Fibroblast of the conjunctiva (primary cell): Measurements from ENCODE around the gene WNT3.
"Not testable (repeated sequence)": the region's sequence is repeated elsewhere in the genome, so short reads cannot be mapped to it uniquely, and the experiment has no call there.

Experiments
- DNase-seq: peaks from one replicate; pipeline ENCODE4 v3.0.0-alpha.2; 2010; ENCODE audit warnings: low read depth

Gene WNT3

GRCh38 chr17:46818316-46818928 is at the start of gene WNT3:
WNT3 (minus strand) TSS chr17:46818692; CDS start chr17:46818597, 95 bp downstream.
- DNase-seq: no peak

- DNase-seq: no peak
Measured at GRCh38 chr17:46866747-46867146, 48.3 kb upstream of the WNT3 start.

GRCh38 chr17:46866325-46866724 is 47.8 kb upstream of the WNT3 start:
- DNase-seq: no peak

GRCh38 chr17:46865100-46865499 is 46.6 kb upstream of the WNT3 start:
- DNase-seq: no peak

- no peak for DNase-seq
Measured at GRCh38 chr17:46863383-46864121, 45.1 kb upstream of the WNT3 start.

- DNase-seq: no peak
Measured at GRCh38 chr17:46862949-46863348, 44.5 kb upstream of the WNT3 start.

- DNase-seq: no peak
Measured at GRCh38 chr17:46859996-46860395, 41.5 kb upstream of the WNT3 start.

- DNase-seq: no peak
Measured at GRCh38 chr17:46857600-46857999, 39.1 kb upstream of the WNT3 start.

- no peak for DNase-seq
Measured at GRCh38 chr17:46854948-46855347, 36.5 kb upstream of the WNT3 start.

GRCh38 chr17:46854515-46854914 is 36.0 kb upstream of the WNT3 start:
- no peak for DNase-seq

GRCh38 chr17:46853896-46854444 is 35.5 kb upstream of the WNT3 start:
- DNase-seq: no peak

GRCh38 chr17:46851029-46851741 is 32.7 kb upstream of the WNT3 start, which contains the start of gene WNT9B:
WNT9B (plus strand) TSS chr17:46851583; CDS start chr17:46851639, 56 bp downstream.
- DNase-seq: no peak

GRCh38 chr17:46850688-46851028 is 32.2 kb upstream of the WNT3 start:
- DNase-seq: no peak

- DNase-seq: no peak
Measured at GRCh38 chr17:46848534-46848933, 30.0 kb upstream of the WNT3 start.

- no peak for DNase-seq
Measured at GRCh38 chr17:46847204-46848191, 29.0 kb upstream of the WNT3 start.

- no peak for DNase-seq
Measured at GRCh38 chr17:46842835-46843234, 24.3 kb upstream of the WNT3 start.

GRCh38 chr17:46841561-46842379 is 23.3 kb upstream of the WNT3 start:
- no peak for DNase-seq

GRCh38 chr17:46840596-46840995 is 22.1 kb upstream of the WNT3 start:
- DNase-seq: not testable (repeated sequence)

- no peak for DNase-seq
Measured at GRCh38 chr17:46839211-46839610, 20.7 kb upstream of the WNT3 start.

GRCh38 chr17:46837521-46837920 is 19.0 kb upstream of the WNT3 start:
- DNase-seq: no peak

- DNase-seq: no peak
Measured at GRCh38 chr17:46836500-46836899, 18.0 kb upstream of the WNT3 start.
